GM23338 (cell line): Measurements from ENCODE around the gene VAMP2. TPM values are rescaled to one million over a fixed set of nuclear protein-coding genes. Genes with fewer than 3 reads are reported as not detected.

ENCODE experiments used
- ATAC-seq: fragments of 200-7000 bp; cut with Tn5 transposase; 3 replicates; pipeline ENCODE4 v1.9.1; 2020
- DNase-seq: peaks from one replicate; pipeline ENCODE4 v3.0.0-alpha.2; 2015; ENCODE audit warnings: low spot score
- H2AFZ ChIP-seq: fragments of 200-600 bp; sonication (generic); 2 replicates; pipeline ENCODE4 v1.8.0; 2016; ENCODE audit warnings: antibody characterized with exemption, mild to moderate bottlenecking, moderate library complexity
- H3F3A ChIP-seq: fragments of 200-600 bp; sonication (generic); replicated peaks from 2 replicates; pipeline ENCODE4 v1.8.0; 2017; ENCODE audit warnings: antibody characterized with exemption, mixed run types, low read depth
- H3K27ac ChIP-seq: fragments of 200-600 bp; sonication (generic); 2 replicates; pipeline ENCODE4 v1.6.1; 2016; ENCODE audit warnings: low read depth
- H3K27me3 ChIP-seq: fragments of 200-600 bp; sonication (generic); 2 replicates; pipeline ENCODE4 v1.8.0; 2016; ENCODE audit warnings: mild to moderate bottlenecking, mixed run types, moderate library complexity; ENCODE audit not compliant: insufficient read depth
- H3K36me3 ChIP-seq: fragments of 200-600 bp; sonication (generic); 2 replicates; pipeline ENCODE4 v1.8.0; 2016; ENCODE audit warnings: mild to moderate bottlenecking; ENCODE audit not compliant: insufficient read depth
- H3K4me1 ChIP-seq: fragments of 200-600 bp; sonication (generic); 2 replicates; pipeline ENCODE4 v1.8.0; 2016; ENCODE audit warnings: mild to moderate bottlenecking, moderate library complexity; ENCODE audit not compliant: insufficient read depth
- H3K4me2 ChIP-seq: fragments of 200-600 bp; sonication (generic); 2 replicates; pipeline ENCODE4 v1.7.1; 2017; ENCODE audit warnings: mixed run types
- H3K4me3 ChIP-seq: fragments of 200-600 bp; sonication (generic); 2 replicates; pipeline ENCODE4 v1.6.1; 2016; ENCODE audit warnings: mixed run types
- H3K79me2 ChIP-seq: fragments of 200-600 bp; sonication (generic); replicated peaks from 2 replicates; pipeline ENCODE4 v1.8.0; 2017; ENCODE audit warnings: mild to moderate bottlenecking; ENCODE audit not compliant: insufficient read depth
- H3K9me2 ChIP-seq: fragments of 200-600 bp; sonication (generic); 2 replicates; pipeline ENCODE4 v1.8.0; 2017; ENCODE audit not compliant: insufficient read depth
- H4K20me1 ChIP-seq: fragments of 200-600 bp; sonication (generic); replicated peaks from 2 replicates; pipeline ENCODE4 v1.8.0; 2017; ENCODE audit warnings: mild to moderate bottlenecking; ENCODE audit not compliant: insufficient read depth
- H3K27ac Mint-ChIP-seq: 2 replicates; pipeline ENCODE4 v1.8.0; 2020; ENCODE audit warnings: inconsistent platforms, mild to moderate bottlenecking, moderate library complexity, mixed read lengths
- H3K27me3 Mint-ChIP-seq: 3 replicates; pipeline ENCODE4 v1.8.0; 2022; ENCODE audit warnings: low read depth, mild to moderate bottlenecking, moderate library complexity, mixed read lengths, inconsistent platforms; ENCODE audit not compliant: insufficient read depth, poor library complexity
- H3K36me3 Mint-ChIP-seq: 3 replicates; pipeline ENCODE4 v1.8.0; 2021; ENCODE audit warnings: low read depth, mild to moderate bottlenecking, inconsistent platforms, moderate library complexity, mixed read lengths
- H3K4me1 Mint-ChIP-seq: 3 replicates; pipeline ENCODE4 v1.8.0; 2020; ENCODE audit warnings: mild to moderate bottlenecking, inconsistent platforms, mixed read lengths
- H3K4me3 Mint-ChIP-seq: 3 replicates; pipeline ENCODE4 v1.8.0; 2021; ENCODE audit warnings: moderate library complexity, mild to moderate bottlenecking, inconsistent platforms, mixed read lengths
- H3K9me3 Mint-ChIP-seq: 3 replicates; pipeline ENCODE4 v1.8.0; 2020; ENCODE audit warnings: moderate library complexity, mild to moderate bottlenecking, inconsistent platforms, mixed read lengths
- ETS1 ChIP-seq: IDR thresholded peaks from 2 replicates; pipeline ENCODE4 v1.6.1; 2016; ENCODE audit warnings: antibody characterized with exemption
- EZH2 ChIP-seq: fragments of 200-600 bp; sonication (generic); IDR thresholded peaks from one replicate; pipeline ENCODE4 v1.8.0; 2017; ENCODE audit warnings: antibody characterized with exemption, mild to moderate bottlenecking, low read depth; ENCODE audit not compliant: unreplicated experiment
- EZH2phosphoT487 ChIP-seq: fragments of 200-600 bp; sonication (generic); IDR thresholded peaks from one replicate; pipeline ENCODE4 v1.8.1; 2018; ENCODE audit warnings: antibody characterized with exemption; ENCODE audit not compliant: unreplicated experiment
- JUNB ChIP-seq: IDR thresholded peaks from one replicate; pipeline ENCODE4 v1.6.1; 2016; ENCODE audit warnings: antibody characterized with exemption; ENCODE audit not compliant: unreplicated experiment
- NANOG ChIP-seq: IDR thresholded peaks from 2 replicates; pipeline ENCODE4 v1.6.1; 2016; ENCODE audit warnings: antibody characterized with exemption, borderline replicate concordance
- STAT1 ChIP-seq: IDR thresholded peaks from one replicate; pipeline ENCODE4 v1.6.1; 2016; ENCODE audit warnings: antibody characterized with exemption; ENCODE audit not compliant: unreplicated experiment
- ZNF114 ChIP-seq: fragments of 250-450 bp; sonication (Bioruptor Pico); IDR thresholded peaks from 2 replicates; pipeline ENCODE4 v1.5.0; 2020; ENCODE audit warnings: mild to moderate bottlenecking, moderate library complexity
- ZNF331 ChIP-seq: fragments of 250-450 bp; sonication (Bioruptor Pico); IDR thresholded peaks from 2 replicates; pipeline ENCODE4 v1.5.0; 2020; ENCODE audit warnings: low read depth, mild to moderate bottlenecking, moderate library complexity
- ZNF462 ChIP-seq: fragments of 250-450 bp; sonication (Bioruptor Pico); IDR thresholded peaks from 2 replicates; pipeline ENCODE4 v1.5.0; 2020; ENCODE audit warnings: mild to moderate bottlenecking, moderate library complexity
- polyA plus RNA-seq: library from polyadenylated mRNA; unstranded; fragments of >200 nt; fragmentation: Nextera tagmentation; extraction: Ambion mirVana; gene quantifications from 2 replicates; pipeline ENCODE4 v1.2.1, GENCODE V29; 2016
- total RNA-seq: library from RNA; depleted of rRNA; stranded (reverse); fragments of >200 nt; shearing (Covaris generic); gene quantifications from 2 replicates; pipeline ENCODE4 v1.2.3, GENCODE V29; 2014
- TF ChIP-seq, protein P1 (sequence below): IDR thresholded peaks from one replicate; pipeline ENCODE4 v1.6.1; 2018; ENCODE audit warnings: antibody characterized with exemption; ENCODE audit not compliant: unreplicated experiment

Gene VAMP2
- total and polyA plus RNA-seq, 2 experiments from 2014 or later, result 6.9 to 32.3 TPM

GRCh38 chr17:8147141-8147804, 15.5 kb downstream of the VAMP2 start (continued):
- no peak for TF ChIP-seq ZNF462 (CRISPR knock-in tag)

GRCh38 chr17:8146381-8147140, 16.2 kb downstream of the VAMP2 start:
- no peaks in the 10 kb centered on the region; the same call in 1 of the 2 replicates for H3K36me3 ChIP-seq
- H3K27me3 ChIP-seq, result no peaks in the 10 kb centered on the region
- H3K4me2 ChIP-seq, result no peak overlapping the region
- no peaks in the 10 kb centered on the region for H3K4me1 ChIP-seq
- H2AFZ ChIP-seq, result no peak overlapping the region
- H4K20me1 ChIP-seq, result no peaks in the 10 kb centered on the region; the same call in 1 of the 2 replicates
- no peak for ATAC-seq
- no peak overlapping the region for H3K27ac Mint-ChIP-seq
- no peaks in the 10 kb centered on the region for H3K4me1 Mint-ChIP-seq
- H3K27ac ChIP-seq, result no peak overlapping the region
- DNase-seq, result no peak
- H3K27me3 Mint-ChIP-seq, result peaks cover 9% of the 10 kb centered on the region
- peaks cover 4% of the 10 kb centered on the region; the same call in 1 of the 2 replicates for H3K79me2 ChIP-seq
- H3K4me3 Mint-ChIP-seq, result no peak overlapping the region
- peaks cover 43% of the 10 kb centered on the region for H3K36me3 Mint-ChIP-seq
- no peaks in the 10 kb centered on the region for H3K9me3 Mint-ChIP-seq
- no peaks in the 10 kb centered on the region for H3K9me2 ChIP-seq
- no peak overlapping the region for H3K4me3 ChIP-seq
- peaks cover 11% of the 10 kb centered on the region; the same call in 1 of the 2 replicates for H3F3A ChIP-seq
- no peak for TF ChIP-seq ETS1
- TF ChIP-seq EZH2, result no peak
- TF ChIP-seq EZH2phosphoT487, result no peak
- TF ChIP-seq STAT1, result no peak
- TF ChIP-seq ZNF331, result no peak
- no peak for TF ChIP-seq ZNF114
- TF ChIP-seq NANOG, result no peak
- no peak for TF ChIP-seq JUNB
- TF ChIP-seq, protein P1, sequence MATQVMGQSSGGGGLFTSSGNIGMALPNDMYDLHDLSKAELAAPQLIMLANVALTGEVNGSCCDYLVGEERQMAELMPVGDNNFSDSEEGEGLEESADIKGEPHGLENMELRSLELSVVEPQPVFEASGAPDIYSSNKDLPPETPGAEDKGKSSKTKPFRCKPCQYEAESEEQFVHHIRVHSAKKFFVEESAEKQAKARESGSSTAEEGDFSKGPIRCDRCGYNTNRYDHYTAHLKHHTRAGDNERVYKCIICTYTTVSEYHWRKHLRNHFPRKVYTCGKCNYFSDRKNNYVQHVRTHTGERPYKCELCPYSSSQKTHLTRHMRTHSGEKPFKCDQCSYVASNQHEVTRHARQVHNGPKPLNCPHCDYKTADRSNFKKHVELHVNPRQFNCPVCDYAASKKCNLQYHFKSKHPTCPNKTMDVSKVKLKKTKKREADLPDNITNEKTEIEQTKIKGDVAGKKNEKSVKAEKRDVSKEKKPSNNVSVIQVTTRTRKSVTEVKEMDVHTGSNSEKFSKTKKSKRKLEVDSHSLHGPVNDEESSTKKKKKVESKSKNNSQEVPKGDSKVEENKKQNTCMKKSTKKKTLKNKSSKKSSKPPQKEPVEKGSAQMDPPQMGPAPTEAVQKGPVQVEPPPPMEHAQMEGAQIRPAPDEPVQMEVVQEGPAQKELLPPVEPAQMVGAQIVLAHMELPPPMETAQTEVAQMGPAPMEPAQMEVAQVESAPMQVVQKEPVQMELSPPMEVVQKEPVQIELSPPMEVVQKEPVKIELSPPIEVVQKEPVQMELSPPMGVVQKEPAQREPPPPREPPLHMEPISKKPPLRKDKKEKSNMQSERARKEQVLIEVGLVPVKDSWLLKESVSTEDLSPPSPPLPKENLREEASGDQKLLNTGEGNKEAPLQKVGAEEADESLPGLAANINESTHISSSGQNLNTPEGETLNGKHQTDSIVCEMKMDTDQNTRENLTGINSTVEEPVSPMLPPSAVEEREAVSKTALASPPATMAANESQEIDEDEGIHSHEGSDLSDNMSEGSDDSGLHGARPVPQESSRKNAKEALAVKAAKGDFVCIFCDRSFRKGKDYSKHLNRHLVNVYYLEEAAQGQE, result no peak
